HG03457 (cell line): ENCODE data around the gene CCDC27.
"Not testable (repeated sequence)": the region's sequence is repeated elsewhere in the genome, so short reads cannot be mapped to it uniquely, and the experiment has no call there.

Experiments
- ATAC-seq: cut with Tn5 transposase; IDR thresholded peaks from one replicate; pipeline ENCODE4 v1.9.1; 2021; ENCODE audit warnings: moderate number of reproducible peaks; ENCODE audit not compliant: unreplicated experiment

Gene CCDC27

DNA sequence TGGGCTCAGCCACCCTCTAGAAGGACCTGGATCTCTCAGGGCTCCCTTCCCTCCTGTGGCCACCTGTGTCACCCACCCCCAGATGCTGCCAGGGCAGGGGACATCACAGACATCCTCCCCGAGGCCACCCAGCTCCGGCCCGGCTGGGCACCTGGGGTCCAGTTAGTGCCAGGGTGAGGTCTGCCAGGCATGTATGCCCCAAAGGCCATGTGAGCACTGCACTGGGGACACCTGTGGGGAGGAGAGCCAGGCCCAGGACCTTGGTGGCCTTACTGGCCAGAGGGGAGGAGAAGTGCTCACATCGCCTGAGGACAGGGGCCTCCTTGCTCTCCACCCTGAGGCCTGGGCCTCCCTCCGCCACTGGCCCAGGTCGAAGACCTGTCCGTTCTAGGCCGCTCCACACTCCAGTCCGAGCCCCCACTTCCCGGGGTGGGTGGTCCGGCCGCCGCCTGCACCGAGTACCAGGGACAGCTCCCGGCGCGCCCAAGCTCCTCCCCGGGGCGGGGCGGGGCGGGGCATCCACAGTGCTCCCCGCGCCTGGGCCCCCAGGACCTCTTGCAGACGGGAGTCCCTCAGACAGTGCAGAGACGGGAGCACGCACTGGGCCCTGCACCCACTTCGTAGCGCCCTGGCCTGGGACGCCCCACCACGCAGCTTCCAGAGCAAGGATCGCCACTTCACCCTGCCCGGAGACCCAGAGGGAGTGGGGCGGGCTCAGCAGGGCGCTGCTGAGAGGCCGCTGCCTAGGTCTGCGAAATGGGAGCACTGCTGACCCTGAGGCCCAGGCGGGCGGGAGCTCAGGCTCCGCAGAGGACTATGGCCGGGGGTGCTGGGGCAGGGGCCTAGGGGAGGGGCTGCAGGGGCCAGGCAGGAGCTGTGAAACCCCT, 34.3 kb upstream of the CCDC27 start:
- ATAC-seq = no peak

- ATAC-seq = no peak
Observed at GRCh38 chr1:3718764-3719163, 33.5 kb upstream of the CCDC27 start.

DNA sequence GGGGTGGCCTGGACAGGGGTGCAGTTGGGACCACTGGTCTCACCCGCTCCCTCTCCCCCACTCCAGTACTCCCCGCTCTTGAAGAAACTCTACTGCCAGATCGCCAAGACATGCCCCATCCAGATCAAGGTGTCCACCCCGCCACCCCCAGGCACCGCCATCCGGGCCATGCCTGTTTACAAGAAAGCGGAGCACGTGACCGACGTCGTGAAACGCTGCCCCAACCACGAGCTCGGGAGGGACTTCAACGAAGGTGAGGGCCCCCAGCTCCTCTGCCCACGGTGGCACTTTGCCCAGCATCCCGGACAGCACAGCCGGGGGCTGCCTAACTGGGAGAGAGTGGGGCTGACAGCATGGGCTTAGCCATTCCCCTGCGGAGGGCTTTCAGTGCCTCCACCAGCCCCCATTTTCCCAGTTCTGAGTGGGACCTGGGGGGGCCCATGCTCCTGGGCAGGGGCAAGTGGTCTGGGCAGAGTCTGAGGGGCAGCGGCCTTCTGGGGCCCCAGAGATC, 30.2 kb upstream of the CCDC27 start:
- ATAC-seq = no peak

DNA sequence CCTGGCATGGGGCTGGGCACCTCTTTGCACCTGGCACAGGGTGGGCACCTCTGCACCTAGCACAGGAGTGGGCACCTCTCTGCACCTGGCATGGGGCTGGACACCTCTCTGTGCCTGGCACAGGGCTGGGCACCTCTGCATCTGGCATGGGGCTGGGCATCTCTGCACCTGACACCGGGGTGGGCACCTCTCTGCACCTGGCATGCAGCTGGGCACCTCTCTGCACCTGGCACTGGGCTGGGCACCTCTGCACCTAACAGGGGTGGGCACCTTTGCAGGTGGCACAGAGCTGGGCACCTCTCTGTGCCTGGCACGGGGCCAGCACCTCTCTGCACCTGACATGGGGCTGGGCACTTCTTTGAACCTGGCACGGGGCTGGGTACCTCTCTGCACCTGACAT, 29.4 kb upstream of the CCDC27 start:
- no peak for ATAC-seq

- not testable (repeated sequence) for ATAC-seq
Observed at GRCh38 chr1:3724416-3725030, 27.7 kb upstream of the CCDC27 start.

GRCh38 chr1:3725366-3725765, 26.9 kb upstream of the CCDC27 start:
- ATAC-seq = no peak

DNA sequence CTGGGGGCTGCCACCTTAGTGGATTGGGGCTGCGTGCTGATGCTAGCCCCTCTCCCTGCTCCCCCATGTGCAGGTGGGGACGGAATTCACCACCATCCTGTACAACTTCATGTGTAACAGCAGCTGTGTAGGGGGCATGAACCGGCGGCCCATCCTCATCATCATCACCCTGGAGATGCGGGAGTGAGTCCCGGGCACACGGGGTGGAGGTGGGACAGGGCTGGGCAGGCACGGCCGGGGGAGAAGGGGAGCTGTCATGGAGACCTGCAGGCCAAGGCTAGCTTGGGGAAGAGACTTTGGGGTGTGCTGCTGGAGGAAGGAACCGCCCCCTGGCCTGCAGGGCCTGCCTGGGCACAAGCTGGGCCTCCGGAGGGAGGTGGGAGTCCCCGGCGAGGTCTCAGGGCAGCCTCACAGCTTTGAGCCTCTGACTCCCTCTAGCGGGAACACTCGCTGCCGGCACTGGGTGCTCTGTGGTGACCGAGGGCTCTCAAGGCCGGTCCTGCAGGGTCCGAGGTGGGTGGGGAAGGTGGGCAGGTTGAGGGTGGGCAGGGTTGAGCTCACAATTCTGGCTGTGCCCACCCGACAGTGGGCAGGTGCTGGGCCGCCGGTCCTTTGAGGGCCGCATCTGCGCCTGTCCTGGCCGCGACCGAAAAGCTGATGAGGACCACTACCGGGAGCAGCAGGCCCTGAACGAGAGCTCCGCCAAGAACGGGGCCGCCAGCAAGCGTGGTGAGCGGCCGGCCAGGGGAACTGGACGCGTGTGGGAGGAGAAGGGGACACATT, 25.0 kb upstream of the CCDC27 start:
- ATAC-seq = no peak

DNA sequence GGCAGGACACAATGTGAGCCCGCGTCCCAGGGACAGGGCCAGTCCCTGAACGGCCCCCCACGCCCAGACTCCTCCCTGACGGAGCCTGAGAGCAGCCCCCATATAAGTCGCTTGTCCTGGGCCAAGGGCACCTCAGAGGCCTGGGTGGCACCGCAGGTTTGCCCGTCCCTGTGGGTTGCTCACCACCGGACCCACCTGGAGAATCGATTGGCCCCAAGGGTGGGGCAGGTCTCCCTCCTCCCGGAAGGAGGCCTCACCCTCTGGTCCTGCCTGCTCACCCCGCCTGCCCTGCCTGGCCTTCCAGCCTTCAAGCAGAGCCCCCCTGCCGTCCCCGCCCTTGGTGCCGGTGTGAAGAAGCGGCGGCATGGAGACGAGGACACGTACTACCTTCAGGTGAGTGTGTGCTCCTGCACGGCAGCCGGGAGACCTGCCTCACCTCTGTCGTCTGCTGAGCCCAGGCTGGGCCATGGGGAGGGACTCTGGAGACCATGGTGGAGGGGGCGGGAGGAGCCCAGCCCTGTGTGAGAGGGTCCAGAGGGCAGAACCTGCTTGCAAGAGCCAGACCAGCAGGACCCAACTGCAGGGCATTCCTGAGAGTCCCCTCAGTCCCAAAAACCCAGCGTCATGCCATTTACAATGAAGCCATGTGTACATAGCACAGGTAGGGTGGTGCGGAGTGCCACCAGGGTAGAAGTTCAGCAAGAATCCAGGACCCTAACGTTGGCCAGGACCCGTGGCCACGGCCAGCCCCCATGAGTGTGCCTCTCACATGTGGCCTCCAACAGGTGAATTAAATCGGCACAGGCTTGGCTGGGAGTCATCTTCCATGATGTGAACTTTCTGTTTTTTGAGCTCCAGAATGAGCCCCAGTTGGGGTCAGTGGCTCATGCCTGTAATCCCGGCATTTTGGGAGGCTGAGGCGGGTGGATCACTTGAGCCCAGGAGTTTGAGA, 24.1 kb upstream of the CCDC27 start:
- no peak for ATAC-seq

DNA sequence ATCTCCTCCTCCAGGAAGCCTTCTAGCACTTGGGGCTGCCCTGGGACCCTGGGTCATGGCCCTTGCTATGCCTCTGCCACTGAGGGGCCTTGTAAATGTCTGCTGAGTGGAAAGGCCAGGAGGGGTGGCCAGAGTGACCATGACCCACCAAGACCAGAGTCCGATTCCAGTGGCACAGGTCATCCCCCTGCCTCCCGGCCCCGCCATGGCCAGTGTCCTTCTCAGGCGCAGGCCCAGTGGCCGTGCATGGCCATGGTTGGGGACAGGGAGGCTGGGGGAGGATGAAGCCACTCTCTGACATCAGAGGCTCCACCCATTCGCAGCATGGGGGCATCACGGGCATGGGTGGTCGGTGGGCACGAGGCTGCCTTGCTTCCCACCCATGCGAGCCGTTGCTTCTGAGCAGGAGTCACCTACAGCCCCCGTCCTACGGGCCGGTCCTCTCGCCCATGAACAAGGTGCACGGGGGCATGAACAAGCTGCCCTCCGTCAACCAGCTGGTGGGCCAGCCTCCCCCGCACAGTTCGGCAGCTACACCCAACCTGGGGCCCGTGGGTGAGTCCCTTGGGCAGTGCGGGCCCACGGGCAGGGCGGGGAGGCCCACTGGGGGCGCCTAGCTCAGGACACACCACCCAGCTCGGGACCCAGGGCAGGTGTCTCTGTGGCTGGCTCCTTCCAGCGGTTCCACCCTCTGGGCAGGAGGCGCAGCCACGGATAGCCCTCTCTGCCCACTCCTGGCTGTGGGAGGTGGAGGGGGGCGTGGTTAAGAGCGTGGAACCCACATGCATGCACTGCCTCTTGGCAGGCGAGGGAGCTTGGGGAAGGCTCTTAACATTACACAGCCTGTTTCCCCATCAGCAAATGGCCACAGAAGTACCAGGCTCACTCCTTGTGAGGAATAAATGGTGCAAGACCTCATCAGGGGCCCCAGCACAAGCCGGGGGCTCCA, 22.4 kb upstream of the CCDC27 start:
- ATAC-seq = no peak

GRCh38 chr1:3730543-3731247, 21.6 kb upstream of the CCDC27 start:
- no peak for ATAC-seq

DNA sequence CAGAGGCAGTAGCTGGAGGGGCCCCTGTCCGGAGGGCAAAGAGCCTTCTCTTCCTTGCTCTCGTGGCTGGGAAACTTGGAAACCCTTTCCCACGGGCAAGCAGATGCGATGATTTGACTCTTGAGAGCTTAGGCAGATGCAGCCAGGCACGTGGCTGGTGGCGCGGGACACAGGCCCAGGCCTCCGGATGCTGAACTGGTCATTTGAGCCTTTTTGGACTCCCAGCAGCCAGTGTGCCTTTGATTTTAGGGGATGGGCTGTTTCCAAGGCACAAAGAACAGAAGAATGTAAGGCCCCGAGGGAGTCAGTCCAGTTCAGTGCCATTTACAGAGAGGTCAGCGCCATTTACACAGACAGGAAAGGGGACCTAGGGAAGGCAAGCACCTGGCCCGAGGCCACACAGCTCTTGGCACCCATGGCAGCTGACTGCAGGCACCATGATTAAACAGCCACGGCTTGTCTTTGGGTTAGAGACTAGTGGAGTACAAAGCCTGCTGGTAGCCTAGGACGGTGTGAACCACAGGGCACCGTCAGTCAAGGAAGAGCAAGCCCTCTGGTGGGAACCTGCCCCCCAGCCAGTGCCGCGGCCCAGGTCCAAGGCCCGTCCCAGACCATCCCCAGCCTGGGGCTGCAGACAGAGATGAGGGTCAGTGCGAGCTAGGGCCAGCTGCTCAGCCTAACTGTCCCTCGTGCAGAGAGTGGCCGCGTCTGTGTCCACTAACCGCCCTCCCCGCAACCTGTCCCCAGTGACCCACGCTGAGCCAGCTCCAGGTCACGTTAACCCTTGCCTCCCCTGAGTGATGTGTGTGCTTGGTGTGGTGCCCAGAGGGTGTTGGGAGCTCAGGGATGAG, 20.4 kb upstream of the CCDC27 start:
- ATAC-seq = no peak

GRCh38 chr1:3732434-3733093, 19.7 kb upstream of the CCDC27 start:
- ATAC-seq = no peak

- ATAC-seq = no peak
Observed at GRCh38 chr1:3733094-3733882, 19.0 kb upstream of the CCDC27 start.

GRCh38 chr1:3733883-3734589, 18.2 kb upstream of the CCDC27 start:
- ATAC-seq = no peak

DNA sequence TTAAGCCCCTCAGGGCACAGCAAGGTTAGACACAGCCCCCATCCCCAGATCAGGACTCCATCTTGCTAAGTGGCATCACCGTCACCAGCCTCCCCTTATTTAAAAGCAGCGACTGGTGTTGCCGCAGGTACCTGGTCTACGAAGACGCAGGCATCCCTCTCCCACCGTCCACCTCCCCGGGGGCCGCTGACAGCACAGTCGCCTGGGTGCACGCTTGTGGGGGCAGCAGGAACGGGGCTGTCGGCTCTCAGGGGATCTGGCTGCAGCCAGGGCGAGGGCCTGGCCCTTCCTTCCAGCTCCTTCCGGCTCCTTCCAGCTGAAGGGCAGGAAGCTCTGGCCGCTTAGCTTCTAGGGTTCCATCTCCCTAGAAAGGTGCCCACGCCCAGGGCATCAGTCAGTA, 17.6 kb upstream of the CCDC27 start:
- no peak for ATAC-seq
